SW 1271 (cell line): Measurements from ENCODE around the gene CHST8.

Experiments
- DNase-seq, 2 experiments: peaks; one replicate each; lab custom pipeline; 2025; lab: John Stamatoyannopoulos, UW

The CHST8 gene

DNA sequence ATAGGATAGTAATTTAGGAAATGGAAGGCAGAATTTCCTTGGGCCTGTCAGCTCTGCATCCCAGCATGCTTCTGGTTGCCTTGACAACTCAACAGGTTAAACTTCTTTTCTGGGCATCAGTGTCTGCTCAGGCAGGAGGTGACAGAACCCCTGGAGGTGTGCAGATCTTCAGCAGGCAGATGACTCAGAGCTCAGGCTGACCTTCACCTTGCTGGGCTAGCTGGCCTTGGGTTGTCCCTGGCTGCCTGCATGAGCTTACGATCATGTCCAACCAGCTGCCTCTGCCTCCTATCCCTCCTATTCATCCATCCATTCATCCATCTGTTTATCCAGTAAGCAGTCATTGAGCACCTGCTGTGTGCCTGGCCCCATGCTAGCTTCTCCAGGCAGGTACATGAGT, 93.7 kb downstream of the CHST8 start:
- no peak for DNase-seq

DNA sequence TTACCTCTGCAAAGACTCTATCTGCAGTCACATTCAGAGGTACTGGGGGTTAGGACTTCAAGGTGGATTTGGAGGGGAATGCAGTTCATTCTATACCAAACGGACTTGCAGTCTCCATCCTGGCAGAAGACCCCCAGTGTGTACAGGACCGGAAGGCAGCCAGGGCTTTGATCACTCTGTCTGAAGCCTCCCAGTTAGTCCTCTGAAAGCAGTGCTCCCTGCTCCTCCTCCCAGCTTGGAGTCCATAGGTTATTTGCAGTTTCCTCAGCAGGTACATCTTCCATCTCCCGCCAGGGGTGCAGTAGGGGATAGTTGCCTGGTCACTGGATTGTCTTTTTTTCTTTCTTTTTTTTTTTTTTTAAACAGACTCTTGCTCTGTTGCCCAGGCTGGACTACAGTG, 96.1 kb downstream of the CHST8 start:
- no peak for DNase-seq

DNA sequence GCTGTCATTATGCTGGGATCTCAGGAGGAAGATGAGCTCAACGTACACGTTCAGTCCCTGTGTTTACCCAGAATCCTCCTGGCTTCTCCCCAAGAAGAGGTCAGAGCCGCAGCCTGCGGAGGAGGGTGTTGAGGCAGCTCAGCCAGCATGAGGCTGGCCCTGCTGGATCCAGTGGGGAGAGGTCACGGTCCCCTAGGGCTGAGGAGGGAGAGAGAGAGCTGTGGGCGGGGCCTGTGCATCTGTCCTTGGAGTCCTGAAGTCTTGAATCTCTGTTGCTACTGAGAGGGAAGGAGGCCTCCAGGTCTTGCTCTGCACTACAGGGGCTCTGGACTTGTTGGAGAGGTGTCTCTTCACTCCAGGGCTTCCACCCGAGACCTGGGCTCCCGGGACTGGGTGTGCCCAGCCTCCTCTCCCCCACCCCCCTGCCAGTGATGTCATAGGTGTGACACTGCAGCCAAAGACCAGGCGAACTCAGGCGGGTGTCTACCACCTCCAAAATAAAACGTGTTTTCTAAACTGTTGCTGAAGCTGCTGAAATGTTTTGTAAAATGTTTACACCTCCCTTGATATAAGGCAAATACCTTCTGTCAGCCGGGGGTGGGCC, 97.0 kb downstream of the CHST8 start:
- DNase-seq, result no peak

DNA sequence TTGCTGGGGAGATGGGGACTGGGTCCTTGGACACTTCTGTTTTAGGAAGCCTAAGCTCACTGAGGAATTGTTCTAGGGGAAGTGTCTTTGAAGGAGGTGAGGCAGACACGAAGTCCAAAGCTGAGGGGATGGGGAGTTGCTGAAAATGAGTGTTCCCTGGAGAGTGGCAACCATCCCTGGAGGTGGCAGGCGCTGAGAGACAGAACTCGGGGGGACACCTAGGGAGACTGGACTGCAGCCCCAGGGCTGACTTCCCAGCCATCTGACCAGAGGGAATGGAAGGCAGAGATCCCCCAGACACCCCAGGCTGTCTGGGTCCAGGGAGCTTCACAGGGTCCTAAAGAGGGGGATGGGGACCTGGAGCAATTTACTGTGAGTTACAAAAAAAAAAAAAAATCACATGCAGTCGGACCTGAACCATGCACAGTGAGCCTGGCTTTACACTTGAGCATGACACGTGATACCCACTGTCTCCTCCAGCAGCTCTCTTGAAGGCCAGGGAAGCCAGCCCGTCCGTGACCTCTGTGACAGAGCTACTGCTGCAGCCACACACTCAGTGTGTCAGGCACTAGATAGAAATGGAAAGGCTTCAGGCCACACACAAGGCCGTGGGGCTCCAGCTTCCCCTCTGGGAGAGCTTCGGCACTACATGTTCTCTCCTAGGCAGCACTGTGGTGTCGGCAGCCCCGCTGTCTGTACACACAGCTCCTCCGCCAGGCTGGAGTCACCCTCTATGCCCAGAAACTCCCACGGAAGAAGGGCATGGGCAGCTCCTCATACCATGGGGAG, 97.8 kb downstream of the CHST8 start:
- DNase-seq, result no peak

DNA sequence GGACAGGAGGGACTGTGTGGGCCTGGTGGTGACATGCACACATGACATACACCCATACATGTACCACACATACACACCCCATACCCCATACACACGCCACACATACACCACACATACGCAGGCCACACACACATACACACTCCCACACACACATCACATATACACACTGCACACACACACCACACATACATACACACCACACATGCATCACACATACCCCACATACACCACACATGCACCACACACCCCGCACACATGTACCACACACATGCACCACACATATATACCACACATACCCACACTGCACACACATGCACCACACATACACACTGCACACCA, 98.4 kb downstream of the CHST8 start:
- DNase-seq, result no peak

DNA sequence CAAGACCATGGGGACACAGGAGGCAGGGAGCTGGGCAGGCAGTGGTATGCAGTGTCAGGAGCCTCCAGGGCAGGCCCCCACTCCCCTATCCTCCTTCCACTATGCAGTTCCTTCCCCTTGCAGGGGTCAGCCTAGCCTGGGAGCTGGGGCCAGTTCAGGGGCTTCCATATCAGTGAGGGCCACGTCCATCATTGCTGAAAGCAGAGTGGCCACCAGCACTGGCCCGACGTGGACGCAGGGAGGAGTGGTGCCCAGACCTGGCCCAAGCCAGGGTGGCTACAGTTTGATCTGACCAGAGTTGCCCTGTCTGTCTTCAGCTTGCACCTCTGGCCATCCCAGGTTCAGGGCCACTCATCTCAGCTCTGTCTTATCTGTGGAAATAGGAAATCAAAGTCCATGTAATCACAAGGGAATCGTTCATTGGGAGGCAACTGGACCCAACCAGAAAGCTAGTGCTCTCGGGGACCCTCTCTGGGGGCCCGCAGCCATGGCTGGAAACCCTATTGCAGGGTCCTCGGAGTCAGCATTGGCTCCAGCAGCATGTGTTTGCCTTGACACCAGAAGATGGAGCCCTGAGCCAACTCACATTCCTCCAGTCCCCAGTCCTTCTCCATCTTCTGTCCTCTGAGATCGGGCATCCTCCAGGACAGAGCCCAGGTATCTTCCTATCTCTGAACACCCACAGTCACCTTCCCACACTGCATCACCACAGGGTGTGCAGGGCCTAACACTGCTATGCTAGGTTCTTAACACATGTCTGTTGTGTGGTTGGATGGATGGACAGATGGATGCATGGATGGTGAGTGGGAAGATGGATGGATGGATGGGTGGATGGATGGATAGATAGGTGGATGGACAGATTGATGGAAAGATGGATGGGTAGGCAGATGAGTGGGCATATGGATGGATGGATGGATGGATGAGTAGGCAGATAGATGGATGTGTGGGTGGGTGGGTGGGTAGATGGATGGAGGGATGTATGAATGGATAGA, 99.2 kb downstream of the CHST8 start:
- DNase-seq, result no peak

DNA sequence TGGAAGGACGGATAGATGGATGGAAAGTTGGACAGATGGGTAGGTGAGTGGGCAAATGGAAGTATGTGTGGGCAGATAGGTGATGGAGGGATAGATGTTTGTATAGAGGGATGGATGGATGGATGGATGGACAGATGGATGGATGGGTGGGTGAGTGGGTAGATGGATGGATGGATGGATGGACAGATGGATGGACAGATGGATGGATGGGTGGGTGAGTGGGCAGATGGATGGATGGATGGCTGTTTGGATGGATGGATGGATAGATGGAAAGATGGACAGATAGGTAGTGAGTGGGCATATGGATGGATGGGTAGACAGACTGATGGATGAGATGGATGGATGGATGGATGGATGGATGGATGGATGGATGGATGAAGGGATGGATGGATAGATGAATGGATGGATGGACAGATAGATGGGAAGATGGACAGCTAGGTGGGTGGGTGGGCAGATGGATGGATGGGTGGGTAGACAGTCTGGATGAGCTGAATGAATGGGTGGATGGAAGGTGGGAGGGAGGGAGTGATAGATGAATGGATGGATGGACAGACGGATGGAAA, 100.1 kb downstream of the CHST8 start:
- no peak for DNase-seq

DNA sequence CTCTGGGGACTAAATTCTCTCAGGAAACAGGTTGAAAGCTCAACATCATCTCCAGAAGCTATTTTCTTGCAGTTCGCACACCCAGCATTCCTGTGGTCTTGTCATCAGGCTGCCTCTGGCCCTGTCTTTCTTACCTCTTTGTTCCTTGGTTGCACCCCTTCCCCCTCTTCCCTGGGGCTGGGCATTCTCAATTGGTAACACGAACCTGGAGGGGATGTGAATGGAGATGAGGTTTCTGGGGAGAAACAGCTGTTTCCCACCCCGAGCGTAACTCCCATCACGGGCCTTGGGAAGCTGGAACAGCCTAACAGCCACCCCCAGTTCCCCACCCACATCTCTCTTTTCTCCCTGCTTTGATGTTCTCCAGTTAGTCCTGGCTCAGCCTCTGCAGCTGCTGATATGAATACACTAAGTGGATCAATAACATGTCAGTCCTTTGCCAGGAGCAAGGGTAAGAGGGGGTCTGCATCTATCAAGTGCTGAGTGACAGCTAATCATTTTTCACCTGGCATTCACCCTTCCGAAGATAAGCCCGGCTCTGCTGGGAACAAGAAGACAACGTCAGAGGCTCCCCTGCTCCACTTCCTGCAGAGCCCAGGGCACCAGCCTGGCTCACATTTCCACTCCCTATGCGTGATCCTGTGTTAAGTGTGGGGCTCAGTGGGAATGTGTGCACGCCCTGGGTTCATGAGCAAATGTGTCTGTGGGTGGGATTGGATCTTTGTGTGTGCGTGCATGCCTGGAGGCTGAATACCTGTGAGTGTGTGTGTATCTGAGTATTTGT, 100.9 kb downstream of the CHST8 start:
- DNase-seq, result no peak

DNA sequence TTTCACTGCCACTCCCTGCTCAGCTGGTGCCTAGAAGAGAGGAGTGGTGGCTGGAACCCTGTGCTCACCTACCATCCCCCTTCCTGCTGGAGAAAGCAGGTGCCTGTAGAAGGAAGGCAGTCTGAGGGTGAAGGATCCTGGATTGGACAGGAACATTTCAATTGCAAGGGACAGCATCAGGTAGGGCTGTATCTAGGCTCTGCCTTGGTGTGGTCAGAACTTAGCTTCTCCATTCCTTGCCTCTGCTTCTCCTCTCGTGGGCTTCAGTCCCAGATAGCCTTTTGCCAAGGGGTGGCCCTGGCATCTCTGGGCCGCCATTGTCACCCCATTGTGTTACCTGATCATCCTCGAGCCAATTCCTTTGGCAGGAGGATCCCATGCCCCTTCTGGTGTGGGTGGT, 101.8 kb downstream of the CHST8 start:
- no peak for DNase-seq

DNA sequence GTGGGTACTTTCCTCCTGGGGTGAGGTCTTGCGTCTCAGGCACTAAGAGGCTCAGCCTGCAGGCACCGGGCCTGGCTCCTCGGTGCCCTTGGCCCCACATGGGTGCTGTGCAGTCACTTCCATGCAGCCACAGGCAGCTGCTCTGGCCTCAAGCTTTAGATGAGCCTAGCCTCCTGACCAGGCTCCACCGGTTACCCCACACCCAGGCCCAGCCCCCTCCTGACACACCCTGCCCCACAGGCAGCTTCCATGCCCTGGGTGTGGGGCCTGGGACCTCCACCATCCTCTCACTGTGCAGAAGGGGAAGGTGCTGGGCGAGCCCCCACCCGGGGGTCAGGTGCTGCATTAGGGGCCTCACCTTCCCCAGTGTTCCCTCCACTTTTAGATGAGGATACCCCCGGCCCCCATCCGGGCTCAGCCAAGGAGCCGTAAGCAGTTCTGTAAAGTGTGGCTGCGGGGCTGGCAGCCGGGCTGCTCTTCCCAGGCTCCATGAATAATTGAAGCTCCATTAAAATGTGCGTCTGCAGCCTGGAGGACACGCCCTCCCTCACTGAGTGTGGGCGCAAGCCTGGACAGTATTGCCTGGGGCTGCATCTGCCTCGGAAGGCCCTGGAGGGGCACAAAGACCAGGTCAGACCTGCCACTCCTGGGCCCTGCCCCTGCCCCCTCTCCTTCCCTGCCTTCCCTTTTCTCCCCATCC, 102.4 kb downstream of the CHST8 start:
- no peak for DNase-seq

DNA sequence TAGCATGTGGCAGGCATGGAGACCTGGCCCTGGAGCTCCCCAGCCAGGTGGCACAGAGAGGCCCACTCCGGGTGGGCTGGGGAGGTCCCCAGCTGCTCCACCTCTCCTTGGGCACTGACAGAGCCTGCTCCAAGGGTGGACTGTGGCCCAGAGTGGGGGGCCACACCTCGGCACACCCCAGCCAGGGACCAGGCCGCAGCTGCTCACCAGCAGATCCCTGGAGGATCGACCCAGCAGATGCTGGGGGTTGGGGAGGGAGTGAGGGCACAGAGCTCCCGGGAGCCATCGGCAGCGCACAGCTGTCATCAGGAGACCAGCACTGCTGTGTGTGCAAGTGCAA, 102.9 kb downstream of the CHST8 start:
- no peak for DNase-seq

DNA sequence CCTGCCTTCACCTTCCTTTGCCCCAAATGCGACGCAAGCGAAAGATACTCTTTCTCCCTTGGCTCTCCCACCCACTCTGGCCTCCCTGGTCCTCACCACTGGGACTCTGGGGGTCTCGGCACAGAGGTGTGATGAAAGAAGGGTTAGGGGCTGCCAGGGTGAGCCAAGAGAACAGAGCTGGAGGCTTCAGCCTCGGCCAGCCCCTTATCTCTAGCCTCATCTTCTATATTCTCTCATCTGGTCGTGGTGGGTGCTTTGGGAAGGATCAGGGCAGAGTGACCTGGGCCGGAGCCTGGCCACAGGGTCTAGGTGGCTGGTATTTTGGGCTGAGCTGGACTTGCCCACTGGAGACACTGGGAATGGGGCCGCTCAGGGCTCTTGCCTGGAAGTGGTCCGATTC, 103.8 kb downstream of the CHST8 start:
- DNase-seq, result no peak

DNA sequence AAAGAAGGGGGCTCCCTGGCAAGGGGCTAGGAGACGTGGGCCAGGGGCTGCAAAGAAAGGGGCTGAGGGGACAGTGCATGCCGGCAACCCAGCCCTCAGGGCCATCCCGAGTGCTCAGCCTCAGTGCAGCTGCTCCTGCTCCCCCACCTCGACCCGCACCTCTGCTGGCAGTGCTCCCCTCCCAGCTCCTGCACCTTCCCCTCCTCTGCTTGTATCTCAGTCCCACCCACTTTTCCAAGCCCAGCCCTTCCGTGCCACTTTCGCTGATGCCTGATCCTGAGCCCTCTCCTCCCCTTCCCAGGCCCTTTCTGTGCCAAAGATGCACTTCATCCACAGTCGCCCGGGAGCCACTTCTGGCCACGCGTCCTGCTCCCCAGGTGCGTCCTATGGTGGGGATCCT, 105.0 kb downstream of the CHST8 start:
- no peak for DNase-seq

DNA sequence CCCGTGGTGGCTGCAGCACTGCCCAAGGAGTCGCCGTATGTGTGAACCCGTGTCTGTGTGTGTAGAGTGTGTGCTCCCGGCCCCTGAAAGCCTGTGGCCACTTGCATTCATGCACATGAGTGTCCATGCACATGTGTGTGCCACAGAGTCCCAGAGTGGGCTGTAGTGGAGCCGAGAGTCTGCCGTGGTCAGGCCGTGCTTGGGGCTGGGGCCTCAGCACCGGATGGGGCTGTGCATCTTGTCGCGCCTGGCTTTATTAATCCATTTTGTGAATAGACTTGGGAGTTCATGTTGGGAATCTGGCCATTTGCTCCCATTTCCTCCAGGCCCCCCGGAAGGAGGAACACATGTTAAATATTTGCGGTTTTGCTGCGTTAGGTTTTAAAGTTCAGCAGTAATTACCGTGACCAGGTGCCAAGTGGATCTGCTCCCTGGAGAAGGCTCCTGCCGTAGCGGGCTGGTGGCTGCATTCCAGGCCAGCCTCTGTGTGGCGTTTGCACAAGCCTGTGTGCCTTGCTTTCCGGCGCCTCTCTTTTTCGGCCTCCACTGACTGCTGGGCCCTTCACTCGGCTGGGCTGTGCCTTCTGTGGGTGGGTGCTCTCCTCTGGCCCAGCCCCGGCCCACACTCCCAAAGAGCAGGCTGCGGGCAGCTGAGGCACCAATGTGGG, 105.7 kb downstream of the CHST8 start:
- no peak for DNase-seq

DNA sequence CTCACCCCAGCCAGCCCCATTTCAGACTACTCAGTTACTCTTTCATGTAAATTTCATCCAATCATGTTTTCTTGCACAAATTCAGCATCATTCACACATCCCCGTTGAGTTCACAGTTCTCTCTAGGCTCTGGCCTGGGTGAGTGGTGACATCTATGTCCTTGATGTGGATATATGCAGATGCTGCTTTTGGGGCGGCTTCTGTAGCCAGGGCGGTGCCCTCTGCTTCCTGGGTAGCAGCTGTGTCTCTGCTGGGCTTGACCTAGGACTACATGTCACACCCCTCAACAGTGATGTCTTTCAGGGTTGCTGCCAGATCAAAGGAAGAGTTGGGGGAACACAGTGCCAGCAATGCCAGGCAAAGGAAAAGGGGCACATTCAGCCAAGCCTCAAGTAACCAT, 106.4 kb downstream of the CHST8 start:
- DNase-seq, result no peak

DNA sequence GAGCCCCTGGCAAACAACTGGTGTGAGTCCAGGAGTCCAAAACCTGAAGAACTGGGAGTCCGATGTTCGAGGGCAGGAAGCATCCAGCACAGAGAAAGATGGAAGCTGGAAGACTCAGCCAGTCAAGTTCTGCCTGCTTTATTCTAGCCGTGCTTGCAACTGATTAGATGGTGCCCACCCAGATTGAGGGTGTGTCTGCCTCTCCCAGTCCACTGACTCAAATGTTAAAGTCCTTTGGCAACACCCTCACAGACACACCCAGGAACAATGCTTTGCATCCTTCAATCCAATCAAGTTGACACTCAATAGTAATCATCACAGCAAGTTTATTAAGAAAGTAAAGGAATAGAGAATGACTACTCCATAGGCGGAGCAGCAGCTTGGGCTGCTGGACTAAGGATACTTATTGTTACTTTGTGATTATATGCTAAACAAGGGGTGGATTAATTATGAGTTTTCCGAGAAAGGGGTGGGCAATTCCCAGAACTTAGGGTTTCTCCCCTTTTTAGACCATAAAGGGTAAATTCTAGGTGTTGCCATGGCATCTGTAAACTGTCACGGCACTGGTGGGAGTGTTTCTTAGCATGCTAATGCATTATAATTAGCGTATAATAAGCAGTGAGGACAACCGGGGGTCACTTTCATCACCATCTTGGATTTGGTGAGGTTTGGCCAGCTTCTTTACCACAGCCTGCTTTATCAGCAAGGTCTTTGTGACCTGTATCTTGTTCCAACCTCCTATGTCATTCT, 109.3 kb downstream of the CHST8 start:
- DNase-seq, result no peak

DNA sequence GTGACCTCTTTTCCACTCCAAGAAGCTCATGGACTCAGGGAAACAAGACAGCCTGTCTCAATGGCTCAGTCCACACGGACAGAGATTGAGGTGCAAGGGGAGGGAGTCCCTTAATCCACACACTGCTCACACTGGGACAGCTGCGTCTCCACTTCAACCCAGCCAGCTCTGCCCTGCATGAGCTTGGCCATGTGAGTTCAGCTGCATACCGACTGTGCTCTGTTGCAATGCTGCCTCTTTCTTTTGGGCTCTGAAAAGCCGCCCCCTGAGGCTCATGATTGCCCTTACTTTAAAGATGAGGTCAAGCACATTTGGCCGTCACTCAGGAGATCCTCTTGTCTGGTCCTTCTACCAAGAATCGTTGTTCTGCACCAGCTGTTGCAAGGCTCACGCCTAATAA, 110.1 kb downstream of the CHST8 start:
- DNase-seq, result no peak

DNA sequence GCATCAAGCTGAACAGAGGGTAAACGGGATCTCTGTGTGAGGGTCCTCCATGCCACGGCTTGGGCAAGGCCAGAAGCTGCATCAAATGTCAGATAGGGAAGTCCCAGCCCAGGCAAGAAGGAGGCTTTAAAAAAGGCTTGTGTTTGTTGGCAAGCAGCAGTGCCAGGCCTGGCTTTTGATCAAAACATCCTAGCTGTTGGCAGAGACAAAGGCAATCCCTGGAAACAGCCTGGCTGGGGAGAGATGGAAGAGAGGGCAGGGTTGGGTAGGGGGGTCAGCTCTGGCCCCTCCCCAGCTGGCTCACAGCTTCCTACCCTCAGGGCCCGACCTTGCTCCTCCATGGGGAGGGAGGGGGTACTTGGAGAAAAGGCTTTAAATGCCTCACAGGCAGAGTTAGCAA, 113.2 kb downstream of the CHST8 start:
- DNase-seq, result no peak

DNA sequence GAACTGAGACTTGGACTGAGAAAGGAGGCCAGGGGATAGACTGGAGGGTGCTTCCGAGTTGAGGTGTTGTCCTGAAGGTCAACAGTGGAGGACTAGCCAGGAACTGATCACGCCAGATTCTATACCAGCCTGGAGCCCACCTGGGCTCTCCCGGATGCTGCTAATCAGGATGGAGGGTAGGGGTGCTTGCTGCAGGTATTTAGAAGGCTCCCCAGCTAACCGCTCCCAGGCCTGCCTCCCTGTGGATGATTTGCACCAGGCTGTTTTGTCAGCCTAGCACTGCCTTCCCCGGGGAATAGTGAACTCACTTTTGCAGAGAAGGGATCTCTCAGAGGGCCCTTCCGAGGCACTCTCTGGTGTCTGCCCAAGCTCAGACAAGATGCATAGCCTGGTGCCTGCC, 114.4 kb downstream of the CHST8 start:
- DNase-seq, result no peak

DNA sequence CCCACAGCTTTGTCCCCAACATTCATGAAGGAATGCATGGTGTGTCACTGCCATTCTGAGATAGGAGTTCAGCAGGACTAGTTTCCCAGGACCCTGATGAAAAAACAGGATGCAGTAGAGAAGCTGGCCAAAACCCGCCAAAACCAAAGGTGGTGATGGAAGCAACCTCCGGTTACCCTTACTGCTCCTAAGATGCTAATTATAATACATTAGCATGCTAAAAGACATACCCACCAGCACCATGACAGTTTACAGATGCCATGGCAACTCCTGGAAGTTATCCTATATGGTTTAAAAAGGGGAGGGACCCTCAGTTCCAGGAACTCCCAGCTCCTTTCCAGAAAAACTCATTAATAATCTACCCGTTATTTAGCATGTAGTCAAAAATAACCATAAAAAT, 115.0 kb downstream of the CHST8 start:
- DNase-seq, result no peak
